Right lobe of liver (tissue), 6 donors: ENCODE results near the gene USP40. TPM values are rescaled to one million over a fixed set of nuclear protein-coding genes. Genes with fewer than 3 reads are reported as not detected.

Experiments used
- ATAC-seq, 4 donors: fragments of 200-7000 bp; cut with Tn5 transposase; one replicate each; pipeline ENCODE4 v1.9.1; 2020; ENCODE audit warnings: mild to moderate bottlenecking in 4 of 4, moderate library complexity in 4 of 4
- DNase-seq, 3 donors: peaks; one replicate each; pipeline ENCODE4 v3.0.0-alpha.2; 2020
- H3K27ac ChIP-seq, 3 donors: fragments of 200-600 bp; one replicate each; pipeline ENCODE4 v1.8.0; 2022
- H3K27me3 ChIP-seq, 2 donors: fragments of 200-600 bp; one replicate each; pipeline ENCODE4 v1.8.0; 2022
- H3K36me3 ChIP-seq, 4 donors: fragments of 200-600 bp; sonication (generic) in 1 of 4; one replicate each; pipeline versions ENCODE4 v1.5.1 to v1.8.0; 2017 to 2022; ENCODE audit warnings: control low read depth in 1 of 4
- H3K4me1 ChIP-seq, 4 donors: fragments of 200-600 bp; sonication (generic) in 1 of 4; one replicate each; pipeline versions ENCODE4 v1.5.1 to v1.8.0; 2017 to 2022; ENCODE audit warnings: control low read depth in 1 of 4
- H3K4me3 ChIP-seq, 3 donors: fragments of 200-600 bp; one replicate each; pipeline ENCODE4 v1.8.0; 2022
- H3K9me3 ChIP-seq, 4 donors: fragments of 200-600 bp; sonication (generic) in 1 of 4; one replicate each; pipeline versions ENCODE4 v1.5.1 to v1.8.0; 2017 to 2022; ENCODE audit warnings: control low read depth in 1 of 4
- CTCF ChIP-seq, 4 donors: fragments of 200-600 bp in 3 of 4; fragments of 450-650 bp in 1 of 4; IDR thresholded peaks; one replicate each; pipeline versions ENCODE4 v1.5.1 to v1.8.0; 2016 to 2022; ENCODE audit warnings: antibody characterized with exemption in 4 of 4, mild to moderate bottlenecking in 2 of 4
- POLR2A ChIP-seq: fragments of 450-650 bp; IDR thresholded peaks from one replicate; pipeline ENCODE4 v1.6.1; 2017; ENCODE audit warnings: antibody characterized with exemption, mild to moderate bottlenecking
- WGBS: methylation state at CpG from one replicate; pipeline ENCODE4 v1.1.6; 2018; ENCODE audit warnings: low coverage, low lambda C conversion rate; ENCODE audit not compliant: insufficient coverage; ENCODE audit errors: missing lambda C conversion rate; 5-methylcytosine and 5-hydroxymethylcytosine counted together
- intact Hi-C, 2 donors: fragments of 100-400 bp; cut with DNase I; formaldehyde crosslinking; loops; one replicate each; pipeline versions ENCODE4 v1.11.2 to v1.14.1; 2022
- total RNA-seq, 6 experiments: library from RNA; depleted of rRNA in 2 of 6; stranded (reverse); fragments of >200 nt in 2 of 6; fragmentation: NEBNext Ultra II Directional in 3 of 6; extraction: Animal tissue kit (Norgen Biotek cat#: 25700) in 3 of 6; gene quantifications; one replicate each; pipeline versions ENCODE4 v1.1.0 to v1.2.4, GENCODE V29; 2016 to 2023
- donor health status: DM: no; HTN: yes; CAD: no.
- donor health status: DM: no; HTN: no; CAD: no.
- donor health status: DM: no; HTN: no; CAD: no.
- donor health status: DM: no; HTN: yes; CAD: no.
- donor health status: DM: no; HTN: yes; CAD: no.

The USP40 gene
- total RNA-seq, 6 experiments from 2014 or later, result 19.9 to 38.8 (median 27.0) TPM

- ATAC-seq, result no peak
- intact Hi-C loops, result no loop called here
- 77% methylated on average over 3 of the region's 3 CpGs for WGBS
Observed at GRCh38 chr2:233604826-233605225, 38.2 kb upstream of the USP40 start.

GRCh38 chr2:233603520-233603919 lies 36.9 kb upstream of the USP40 start:
- H3K27ac ChIP-seq, result peak overlapping the region in 2 of 3 donors; percentile 11 to 58
- no peaks in the 10 kb centered on the region for H3K36me3 ChIP-seq
- no peak for TF ChIP-seq CTCF (IDR thresholded peaks at IDR 0.05)
- no peak for TF ChIP-seq POLR2A
- DNase-seq, result peak in 2 of 3 donors; percentile 84 to 85
- ATAC-seq, result peak; percentile 78 to 85 (median 79)
- no peak overlapping the region for H3K4me3 ChIP-seq
- no peaks in the 10 kb centered on the region for H3K27me3 ChIP-seq
- peaks cover 0 to 42% (median 13%) of the 10 kb centered on the region in 4 donors for H3K4me1 ChIP-seq
- 33% methylated on average over 4 of the region's 4 CpGs for WGBS
- intact Hi-C loops, result no loop called here
- H3K9me3 ChIP-seq, result no peaks in the 10 kb centered on the region

More at GRCh38 chr2:233604826-233605225, 38.2 kb upstream of the USP40 start:
- H3K4me3 ChIP-seq, result no peak overlapping the region
- H3K9me3 ChIP-seq, result no peaks in the 10 kb centered on the region
- no peak for TF ChIP-seq POLR2A
- TF ChIP-seq CTCF (IDR thresholded peaks at IDR 0.05), result no peak
- H3K27ac ChIP-seq, result peak overlapping the region in 1 of 3 donors; percentile 58
- no peak for DNase-seq
- peaks cover 0 to 38% (median 16%) of the 10 kb centered on the region in 4 donors for H3K4me1 ChIP-seq
- H3K27me3 ChIP-seq, result no peaks in the 10 kb centered on the region
- no peaks in the 10 kb centered on the region for H3K36me3 ChIP-seq

GRCh38 chr2:233602076-233602475 lies 35.5 kb upstream of the USP40 start:
- no peak for ATAC-seq
- peaks cover 0 to 36% (median 13%) of the 10 kb centered on the region in 4 donors for H3K4me1 ChIP-seq
- H3K4me3 ChIP-seq, result no peak overlapping the region
- WGBS, result no CpG with 5 or more reads among the region's 1 CpG
- no peaks in the 10 kb centered on the region for H3K9me3 ChIP-seq
- no peak for TF ChIP-seq POLR2A
- no peak for TF ChIP-seq CTCF (IDR thresholded peaks at IDR 0.05)
- intact Hi-C loops, result no loop called here
- DNase-seq, result no peak
- no peaks in the 10 kb centered on the region for H3K27me3 ChIP-seq
- no peak overlapping the region for H3K27ac ChIP-seq
- H3K36me3 ChIP-seq, result no peaks in the 10 kb centered on the region

- Histone ChIP-seq H3K4me3 (no peak overlapping the region), H3K4me1 (peaks cover 0 to 36% (median 13%) of the 10 kb centered on the region in 4 donors), H3K27me3 (no peaks in the 10 kb centered on the region), H3K9me3 (no peaks in the 10 kb centered on the region), H3K27ac (no peak overlapping the region), H3K36me3 (no peaks in the 10 kb centered on the region)
- TF ChIP-seq CTCF (IDR thresholded peaks at IDR 0.05) (no peak), POLR2A (no peak)
- DNase-seq (no peak), ATAC-seq (no peak)
- 74% methylated on average over 2 of the region's 2 CpGs for WGBS
- intact Hi-C loops, result no loop called here
Observed at GRCh38 chr2:233600386-233600785, 33.8 kb upstream of the USP40 start.

- 86% methylated on average over 3 of the region's 3 CpGs for WGBS
- TF ChIP-seq CTCF (IDR thresholded peaks at IDR 0.05) (no peak), POLR2A (no peak)
- peaks cover 0 to 23% (median 8%) of the 10 kb centered on the region in 4 donors for H3K4me1 ChIP-seq
- no peaks in the 10 kb centered on the region for H3K9me3 ChIP-seq
- DNase-seq (no peak), ATAC-seq (no peak)
- H3K27me3 ChIP-seq, result no peaks in the 10 kb centered on the region
- intact Hi-C loops, result no loop called here
- no peaks in the 10 kb centered on the region for H3K36me3 ChIP-seq
- H3K4me3 ChIP-seq, result no peak overlapping the region
- no peak overlapping the region for H3K27ac ChIP-seq
Observed at GRCh38 chr2:233598952-233599351, 32.4 kb upstream of the USP40 start.
